Erythroblast (primary cell): ENCODE data around the gene MTARC2.

Experiments
- GATA1 ChIP-seq: IDR thresholded peaks from 2 replicates; pipeline ENCODE4 v1.6.1; 2011; ENCODE audit warnings: low read depth, mild to moderate bottlenecking, control low read depth, low read length, moderate library complexity
- POLR2A ChIP-seq: IDR thresholded peaks from 2 replicates; pipeline ENCODE4 v1.6.1; 2011; ENCODE audit warnings: mild to moderate bottlenecking, low read length

DNA sequence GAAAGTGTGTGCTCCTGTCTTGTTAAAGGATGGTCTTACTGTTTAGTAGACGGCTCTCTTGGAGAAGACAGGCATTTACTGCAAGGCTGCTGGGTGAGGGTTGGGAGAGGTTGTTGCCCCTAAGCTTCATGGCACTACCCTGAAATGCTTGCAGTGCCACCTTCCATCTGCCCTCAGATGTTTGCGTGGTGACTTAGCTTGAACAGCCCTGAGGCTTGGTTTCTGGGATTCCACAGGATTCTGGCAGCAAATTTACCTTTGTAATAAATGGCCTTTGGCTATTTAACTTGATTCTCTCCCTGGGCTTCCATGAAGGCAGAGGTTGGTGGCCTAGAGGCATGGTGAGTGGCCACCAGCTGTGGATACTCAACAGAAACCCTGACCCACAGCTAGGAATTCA lies 50.2 kb downstream of the MTARC2 start:
- TF ChIP-seq POLR2A: no peak
- no peak for TF ChIP-seq GATA1
